Fibroblast of lung (primary cell): Measurements from ENCODE around the gene C1orf122. TPM values are rescaled to one million over a fixed set of nuclear protein-coding genes. Genes with fewer than 3 reads are reported as not detected.

Experiments used
- DNase-seq, 2 donors: peaks; one replicate each; pipeline versions ENCODE4 v3.0.0 to v3.0.0-alpha.2; 2010; ENCODE audit warnings: low read depth in 2 of 2
- H2AFZ ChIP-seq: 2 replicates; pipeline ENCODE4 v1.5.1; 2012; ENCODE audit warnings: low read length, control low read depth, inconsistent platforms
- H3K27ac ChIP-seq: 2 replicates; pipeline ENCODE4 v1.5.1; 2011; ENCODE audit warnings: low read length, control low read depth; ENCODE audit not compliant: insufficient read depth
- H3K27me3 ChIP-seq: 2 replicates; pipeline ENCODE4 v1.5.1; 2011; ENCODE audit warnings: mild to moderate bottlenecking, low read length; ENCODE audit not compliant: control insufficient read depth, insufficient read depth
- H3K36me3 ChIP-seq: 2 replicates; pipeline ENCODE4 v1.5.1; 2011; ENCODE audit warnings: low read length; ENCODE audit not compliant: control insufficient read depth, insufficient read depth
- H3K4me1 ChIP-seq: 2 replicates; pipeline ENCODE4 v1.5.1; 2011; ENCODE audit warnings: low read length; ENCODE audit not compliant: control insufficient read depth, insufficient read depth; ENCODE audit errors: extremely low read depth
- H3K4me2 ChIP-seq: 2 replicates; pipeline ENCODE4 v1.5.1; 2011; ENCODE audit warnings: low read length, control low read depth; ENCODE audit not compliant: insufficient read depth; ENCODE audit errors: extremely low read depth
- H3K4me3 ChIP-seq, 4 experiments: fragments of 200-600 bp in 1 of 4; sonication (generic) in 1 of 4; replicated peaks in 1 of 4; 2 replicates each; pipeline ENCODE4 v1.5.1; 2011 to 2016; ENCODE audit warnings: low read length in 4 of 4, low read depth in 3 of 4, mild to moderate bottlenecking in 3 of 4, control low read depth in 2 of 4, inconsistent platforms in 1 of 4, mixed read lengths in 1 of 4; ENCODE audit not compliant: insufficient read depth in 1 of 4; ENCODE audit errors: control extremely low read depth in 1 of 4
- H3K79me2 ChIP-seq: 2 replicates; pipeline ENCODE4 v1.5.1; 2012; ENCODE audit warnings: mild to moderate bottlenecking, low read length, inconsistent platforms; ENCODE audit not compliant: control insufficient read depth, insufficient read depth
- H3K9ac ChIP-seq: 2 replicates; pipeline ENCODE4 v1.5.1; 2011; ENCODE audit warnings: mild to moderate bottlenecking, low read length, control low read depth; ENCODE audit not compliant: insufficient read depth
- H3K9me3 ChIP-seq: 2 replicates; pipeline ENCODE4 v1.5.1; 2012; ENCODE audit warnings: low read depth, low read length; ENCODE audit not compliant: control insufficient read depth, insufficient read depth
- H4K20me1 ChIP-seq: 2 replicates; pipeline ENCODE4 v1.5.1; 2011; ENCODE audit warnings: low read length; ENCODE audit not compliant: control insufficient read depth, insufficient read depth; ENCODE audit errors: extremely low read depth
- CTCF ChIP-seq, 2 donors: IDR thresholded peaks in 1 of 2; conservative IDR thresholded peaks in 1 of 2; 1 replicate in 1 of 2; 2 replicates in 1 of 2; pipeline ENCODE4 v1.5.1; 2011 to 2012; ENCODE audit warnings: low read length in 2 of 2, control low read depth in 1 of 2, inconsistent platforms in 1 of 2, low read depth in 1 of 2, mild to moderate bottlenecking in 1 of 2
- EZH2 ChIP-seq: IDR thresholded peaks from 2 replicates; pipeline ENCODE4 v1.5.1; 2012; ENCODE audit warnings: low read length, control low read depth, mild to moderate bottlenecking; ENCODE audit errors: missing control alignments
- polyA plus RNA-seq, 2 donors: library from polyadenylated mRNA; depleted of rRNA in 1 of 2; stranded (reverse) in 1 of 2; unstranded in 1 of 2; fragments of >200 nt; gene quantifications; 2 replicates each; pipeline ENCODE4 v1.2.1, GENCODE V29; 2011 to 2012; ENCODE audit warnings: missing spikeins in 1 of 2
- total RNA-seq: library from RNA; depleted of rRNA; stranded (reverse); fragments of >200 nt; gene quantifications from 2 replicates; pipeline ENCODE4 v1.2.1, GENCODE V29; 2014

Gene C1orf122
- total and polyA plus RNA-seq, 2 donors (not counting 1 experiment from before 2014, with no cell fraction given): 14.8 to 28.1 TPM

GRCh38 chr1:37845786-37846185 lies 38.2 kb downstream of the C1orf122 start:
- H3K4me2 ChIP-seq: no peak overlapping the region
- peaks cover 3% of the 10 kb centered on the region for H3K36me3 ChIP-seq
- TF ChIP-seq EZH2: no peak
- no peak for TF ChIP-seq CTCF (conservative IDR thresholded peaks at IDR 0.05 in 1 of 2, IDR thresholded peaks at IDR 0.05 in 1 of 2; ENCODE audit: low read depth in 1 of 2, low read length in 2 of 2)
- no peak overlapping the region for H3K9ac ChIP-seq
- H4K20me1 ChIP-seq: no peaks in the 10 kb centered on the region
- no peaks in the 10 kb centered on the region for H3K4me1 ChIP-seq
- H3K4me3 ChIP-seq: no peak overlapping the region
- no peaks in the 10 kb centered on the region for H3K27me3 ChIP-seq
- DNase-seq: no peak
- peaks cover 46% of the 10 kb centered on the region for H3K79me2 ChIP-seq
- H3K9me3 ChIP-seq: no peaks in the 10 kb centered on the region
- no peak overlapping the region for H2AFZ ChIP-seq
- H3K27ac ChIP-seq: no peak overlapping the region

DNA sequence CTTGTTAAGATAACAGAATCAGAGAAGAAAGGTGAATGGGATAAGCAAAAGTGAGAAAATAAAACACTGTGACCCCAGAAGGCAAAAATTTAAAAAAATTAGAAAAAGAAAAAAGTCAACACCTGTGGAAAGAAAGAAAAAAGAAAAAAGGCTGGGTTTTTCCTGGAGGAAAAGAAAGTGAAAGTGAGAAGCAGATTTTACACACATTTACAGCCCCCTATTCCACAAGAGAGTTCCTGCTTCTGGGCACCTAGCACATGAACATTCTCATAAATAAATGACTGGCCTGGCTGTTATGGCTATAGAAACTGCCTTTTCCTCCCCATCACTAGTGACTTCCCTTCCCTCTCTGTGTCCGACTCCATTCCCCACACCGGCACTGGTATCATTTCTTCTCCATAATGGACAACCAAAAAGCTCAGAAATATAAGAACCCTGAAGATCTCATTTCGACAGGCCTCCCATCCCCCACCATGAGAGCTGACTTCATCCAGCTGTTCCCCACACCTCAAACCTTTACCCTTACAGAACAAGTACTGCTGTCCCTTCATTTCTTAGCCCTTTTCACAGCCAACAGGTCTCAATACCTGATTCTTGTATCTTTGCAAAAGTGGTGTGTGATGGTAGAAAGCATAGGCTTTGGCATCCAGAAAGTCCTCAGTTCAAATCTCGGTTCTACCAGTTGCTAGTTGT lies 39.2 kb downstream of the C1orf122 start:
- no peaks in the 10 kb centered on the region for H3K36me3 ChIP-seq
- no peak for TF ChIP-seq EZH2
- TF ChIP-seq CTCF (conservative IDR thresholded peaks at IDR 0.05 in 1 of 2, IDR thresholded peaks at IDR 0.05 in 1 of 2; ENCODE audit: low read depth in 1 of 2, low read length in 2 of 2): no peak
- H3K79me2 ChIP-seq: peaks cover 50% of the 10 kb centered on the region
- no peaks in the 10 kb centered on the region for H4K20me1 ChIP-seq
- no peaks in the 10 kb centered on the region for H3K9me3 ChIP-seq
- H3K9ac ChIP-seq: no peak overlapping the region
- H3K4me1 ChIP-seq: no peaks in the 10 kb centered on the region
- H3K27me3 ChIP-seq: no peaks in the 10 kb centered on the region
- H2AFZ ChIP-seq: no peak overlapping the region
- H3K4me3 ChIP-seq: no peak overlapping the region
- no peak for DNase-seq
- H3K4me2 ChIP-seq: no peak overlapping the region
- H3K27ac ChIP-seq: no peak overlapping the region

- H3K79me2 ChIP-seq: peaks cover 58% of the 10 kb centered on the region
- no peaks in the 10 kb centered on the region for H3K9me3 ChIP-seq
- H3K9ac ChIP-seq: no peak overlapping the region
- no peak for DNase-seq
- no peak overlapping the region for H2AFZ ChIP-seq
- no peaks in the 10 kb centered on the region for H3K36me3 ChIP-seq
- no peaks in the 10 kb centered on the region for H3K27me3 ChIP-seq
- no peaks in the 10 kb centered on the region for H3K4me1 ChIP-seq
- no peak overlapping the region for H3K27ac ChIP-seq
- no peak overlapping the region for H3K4me3 ChIP-seq
- no peaks in the 10 kb centered on the region for H4K20me1 ChIP-seq
- H3K4me2 ChIP-seq: no peak overlapping the region
- no peak for TF ChIP-seq CTCF (conservative IDR thresholded peaks at IDR 0.05 in 1 of 2, IDR thresholded peaks at IDR 0.05 in 1 of 2; ENCODE audit: low read depth in 1 of 2, low read length in 2 of 2)
- no peak for TF ChIP-seq EZH2
These were observed 41.9 kb downstream of the C1orf122 start for GRCh38 chr1:37849480-37849879.
